Lower leg skin (tissue), 3 donors: ENCODE results near the gene YWHAG.

Experiments
- POLR2A ChIP-seq, 2 donors: fragments of 450-650 bp; IDR thresholded peaks; one replicate each; pipeline ENCODE4 v1.6.1; 2016 to 2017; ENCODE audit warnings: antibody characterized with exemption in 2 of 2, mild to moderate bottlenecking in 1 of 2, moderate library complexity in 1 of 2
- TF ChIP-seq, protein P1 (sequence below), 3 donors: fragments of 450-650 bp; IDR thresholded peaks; one replicate each; pipeline ENCODE4 v1.5.1; 2016; ENCODE audit warnings: antibody characterized with exemption in 3 of 3, mild to moderate bottlenecking in 3 of 3, moderate library complexity in 2 of 3

- TF ChIP-seq, protein P1, sequence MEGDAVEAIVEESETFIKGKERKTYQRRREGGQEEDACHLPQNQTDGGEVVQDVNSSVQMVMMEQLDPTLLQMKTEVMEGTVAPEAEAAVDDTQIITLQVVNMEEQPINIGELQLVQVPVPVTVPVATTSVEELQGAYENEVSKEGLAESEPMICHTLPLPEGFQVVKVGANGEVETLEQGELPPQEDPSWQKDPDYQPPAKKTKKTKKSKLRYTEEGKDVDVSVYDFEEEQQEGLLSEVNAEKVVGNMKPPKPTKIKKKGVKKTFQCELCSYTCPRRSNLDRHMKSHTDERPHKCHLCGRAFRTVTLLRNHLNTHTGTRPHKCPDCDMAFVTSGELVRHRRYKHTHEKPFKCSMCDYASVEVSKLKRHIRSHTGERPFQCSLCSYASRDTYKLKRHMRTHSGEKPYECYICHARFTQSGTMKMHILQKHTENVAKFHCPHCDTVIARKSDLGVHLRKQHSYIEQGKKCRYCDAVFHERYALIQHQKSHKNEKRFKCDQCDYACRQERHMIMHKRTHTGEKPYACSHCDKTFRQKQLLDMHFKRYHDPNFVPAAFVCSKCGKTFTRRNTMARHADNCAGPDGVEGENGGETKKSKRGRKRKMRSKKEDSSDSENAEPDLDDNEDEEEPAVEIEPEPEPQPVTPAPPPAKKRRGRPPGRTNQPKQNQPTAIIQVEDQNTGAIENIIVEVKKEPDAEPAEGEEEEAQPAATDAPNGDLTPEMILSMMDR (IDR thresholded peaks at IDR 0.05): no peak
- TF ChIP-seq POLR2A (IDR thresholded peaks at IDR 0.05): no peak
Measured at GRCh38 chr7:76303202-76304147, 55.3 kb downstream of the YWHAG start.
